ENCODE results near the gene PROSER3. TPM values are rescaled to one million over a fixed set of nuclear protein-coding genes. Genes with fewer than 3 reads are reported as not detected.

The PROSER3 gene
- total and polyA plus RNA-seq, 2 experiments from 2014 or later: 12.2 to 26.5 TPM

- Histone ChIP-seq H4K20me1 (ENCODE audit: insufficient read depth, poor library complexity, severe bottlenecking) (peaks cover 15% of the 10 kb centered on the region), H3K4me2 (no peak overlapping the region), H3K9me2 (replicated peaks; ENCODE audit: insufficient read depth) (no peaks in the 10 kb centered on the region), H3K79me2 (peaks cover 27% of the 10 kb centered on the region), H3K27me3 (no peaks in the 10 kb centered on the region), H3K9me3 (ENCODE audit: low read depth) (no peaks in the 10 kb centered on the region), H3K4me3 (no peak overlapping the region), H3K4me1 (ENCODE audit: insufficient read depth) (no peaks in the 10 kb centered on the region), H3K27ac (no peak overlapping the region), H3K36me3 (replicated peaks; ENCODE audit: insufficient read depth, low read depth) (no peaks in the 10 kb centered on the region), H2AFZ (no peak overlapping the region)
- DNase-seq (ENCODE audit: low spot score): no peak
- TF ChIP-seq CTCF (IDR thresholded peaks at IDR 0.05; ENCODE audit: poor library complexity) (no peak), EZH2phosphoT487 (IDR thresholded peaks at IDR 0.05; ENCODE audit: low read depth, severe bottlenecking, unreplicated experiment) (no peak), EZH2 (IDR thresholded peaks at IDR 0.05; ENCODE audit: borderline replicate concordance) (no peak)
- WGBS (ENCODE audit: low lambda C conversion rate, missing lambda C conversion rate): 98% methylated on average over 12 of the region's 12 CpGs
Measured at GRCh38 chr19:35724560-35724959, 33.4 kb upstream of the PROSER3 start.

GRCh38 chr19:35725216-35725861 lies 32.6 kb upstream of the PROSER3 start:
- no peak overlapping the region for H3K27ac ChIP-seq
- H3K9me2 ChIP-seq (replicated peaks; ENCODE audit: insufficient read depth): no peaks in the 10 kb centered on the region
- no peaks in the 10 kb centered on the region for H3K4me1 ChIP-seq (ENCODE audit: insufficient read depth)
- no peaks in the 10 kb centered on the region for H3K27me3 ChIP-seq
- peaks cover 19% of the 10 kb centered on the region for H3K79me2 ChIP-seq
- 95% methylated on average over 23 of the region's 23 CpGs for WGBS (ENCODE audit: low lambda C conversion rate, missing lambda C conversion rate)
- no peaks in the 10 kb centered on the region for H3K36me3 ChIP-seq (replicated peaks; ENCODE audit: insufficient read depth, low read depth)
- no peak overlapping the region for H3K4me3 ChIP-seq
- no peak overlapping the region for H3K4me2 ChIP-seq
- no peak for DNase-seq (ENCODE audit: low spot score)
- no peak overlapping the region for H2AFZ ChIP-seq
- TF ChIP-seq EZH2phosphoT487 (IDR thresholded peaks at IDR 0.05; ENCODE audit: low read depth, severe bottlenecking, unreplicated experiment) (no peak), CTCF (IDR thresholded peaks at IDR 0.05; ENCODE audit: poor library complexity) (no peak), EZH2 (IDR thresholded peaks at IDR 0.05; ENCODE audit: borderline replicate concordance) (no peak)
- no peaks in the 10 kb centered on the region for H3K9me3 ChIP-seq (ENCODE audit: low read depth)
- peaks cover 8% of the 10 kb centered on the region for H4K20me1 ChIP-seq (ENCODE audit: insufficient read depth, poor library complexity, severe bottlenecking)

- H3K9me3 ChIP-seq (ENCODE audit: low read depth): no peaks in the 10 kb centered on the region
- WGBS (ENCODE audit: low lambda C conversion rate, missing lambda C conversion rate): 97% methylated on average over 25 of the region's 25 CpGs
- no peak overlapping the region for H2AFZ ChIP-seq
- no peak overlapping the region for H3K27ac ChIP-seq
- H3K4me3 ChIP-seq: no peak overlapping the region
- no peaks in the 10 kb centered on the region for H4K20me1 ChIP-seq (ENCODE audit: insufficient read depth, poor library complexity, severe bottlenecking)
- H3K36me3 ChIP-seq (replicated peaks; ENCODE audit: insufficient read depth, low read depth): no peaks in the 10 kb centered on the region
- no peak for DNase-seq (ENCODE audit: low spot score)
- no peaks in the 10 kb centered on the region for H3K9me2 ChIP-seq (replicated peaks; ENCODE audit: insufficient read depth)
- no peaks in the 10 kb centered on the region for H3K27me3 ChIP-seq
- no peak overlapping the region for H3K4me2 ChIP-seq
- no peaks in the 10 kb centered on the region for H3K4me1 ChIP-seq (ENCODE audit: insufficient read depth)
- peaks cover 2% of the 10 kb centered on the region for H3K79me2 ChIP-seq
- TF ChIP-seq CTCF (IDR thresholded peaks at IDR 0.05; ENCODE audit: poor library complexity): no peak
- no peak for TF ChIP-seq EZH2 (IDR thresholded peaks at IDR 0.05; ENCODE audit: borderline replicate concordance)
Measured at GRCh38 chr19:35727053-35727955, 30.7 kb upstream of the PROSER3 start.
